PC-3 (cell line): Measurements from ENCODE around the gene HPCAL4.

Source experiments
- EZH2 ChIP-seq: fragments of 300-600 bp; sonication (generic); IDR thresholded peaks from one replicate; pipeline ENCODE4 v1.6.1; 2017; ENCODE audit warnings: antibody characterized with exemption, mild to moderate bottlenecking, low read length; ENCODE audit not compliant: unreplicated experiment
- EZH2phosphoT487 ChIP-seq: fragments of 300-600 bp; sonication (generic); IDR thresholded peaks from 2 replicates; pipeline ENCODE4 v1.6.1; 2018; ENCODE audit warnings: mild to moderate bottlenecking, antibody characterized with exemption, low read length, borderline replicate concordance
- TF ChIP-seq, protein P1 (sequence below): fragments of 300-600 bp; sonication (generic); conservative IDR thresholded peaks from 2 replicates; pipeline ENCODE4 v1.5.1; 2017; ENCODE audit warnings: antibody characterized with exemption, low read depth, mild to moderate bottlenecking, low read length

DNA sequence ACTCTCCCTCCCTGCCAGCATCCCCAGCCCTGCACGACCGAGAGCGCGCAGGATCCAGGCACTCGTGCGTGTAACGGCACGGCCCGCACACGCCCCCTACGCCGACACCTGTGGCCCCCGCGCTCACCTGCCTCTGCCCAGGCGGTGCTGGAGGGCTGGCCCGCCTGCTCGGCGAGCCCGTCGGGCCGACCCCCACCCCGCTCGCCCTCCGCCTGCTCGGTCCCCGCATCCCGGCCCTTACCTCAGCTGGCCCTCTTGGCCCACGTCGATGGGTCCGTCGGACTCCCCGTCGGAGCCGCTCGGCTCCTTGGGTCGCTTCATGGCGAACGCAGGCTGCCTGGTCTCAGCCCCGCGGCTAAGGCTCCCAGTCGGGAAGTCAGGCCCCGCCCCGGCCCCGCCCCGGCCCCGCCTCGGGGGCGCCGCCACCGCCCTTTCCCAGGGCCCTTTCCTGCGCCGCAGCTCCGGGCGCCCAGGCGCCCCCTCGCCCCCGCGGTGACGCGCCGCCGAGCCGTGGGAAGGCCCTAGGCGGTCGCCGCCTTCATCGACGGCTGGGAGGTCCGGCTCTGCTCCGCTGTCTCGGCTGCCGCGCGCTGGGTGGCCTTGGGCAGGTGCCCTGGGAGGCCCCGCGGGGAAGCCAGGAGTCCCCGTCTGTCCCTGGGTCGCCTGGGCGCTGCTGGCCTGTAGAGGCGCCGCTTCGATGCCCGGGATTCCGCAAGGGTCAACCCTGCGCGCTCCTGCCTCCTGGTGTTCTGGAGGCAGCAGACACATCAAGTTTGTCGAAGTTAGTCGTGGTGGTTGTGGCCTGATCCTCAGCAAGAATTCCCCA, 51.7 kb downstream of the HPCAL4 start, which contains the start of gene HEYL:
- TF ChIP-seq, protein P1, sequence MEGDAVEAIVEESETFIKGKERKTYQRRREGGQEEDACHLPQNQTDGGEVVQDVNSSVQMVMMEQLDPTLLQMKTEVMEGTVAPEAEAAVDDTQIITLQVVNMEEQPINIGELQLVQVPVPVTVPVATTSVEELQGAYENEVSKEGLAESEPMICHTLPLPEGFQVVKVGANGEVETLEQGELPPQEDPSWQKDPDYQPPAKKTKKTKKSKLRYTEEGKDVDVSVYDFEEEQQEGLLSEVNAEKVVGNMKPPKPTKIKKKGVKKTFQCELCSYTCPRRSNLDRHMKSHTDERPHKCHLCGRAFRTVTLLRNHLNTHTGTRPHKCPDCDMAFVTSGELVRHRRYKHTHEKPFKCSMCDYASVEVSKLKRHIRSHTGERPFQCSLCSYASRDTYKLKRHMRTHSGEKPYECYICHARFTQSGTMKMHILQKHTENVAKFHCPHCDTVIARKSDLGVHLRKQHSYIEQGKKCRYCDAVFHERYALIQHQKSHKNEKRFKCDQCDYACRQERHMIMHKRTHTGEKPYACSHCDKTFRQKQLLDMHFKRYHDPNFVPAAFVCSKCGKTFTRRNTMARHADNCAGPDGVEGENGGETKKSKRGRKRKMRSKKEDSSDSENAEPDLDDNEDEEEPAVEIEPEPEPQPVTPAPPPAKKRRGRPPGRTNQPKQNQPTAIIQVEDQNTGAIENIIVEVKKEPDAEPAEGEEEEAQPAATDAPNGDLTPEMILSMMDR: no peak
- no peak for TF ChIP-seq EZH2
- TF ChIP-seq EZH2phosphoT487: no peak
